HG03095 (cell line): Measurements from ENCODE around the gene ZBTB7A.

Experiments used
- ATAC-seq: cut with Tn5 transposase; IDR thresholded peaks from one replicate; pipeline ENCODE4 v1.9.1; 2021; ENCODE audit warnings: moderate library complexity; ENCODE audit not compliant: unreplicated experiment

Gene ZBTB7A

DNA sequence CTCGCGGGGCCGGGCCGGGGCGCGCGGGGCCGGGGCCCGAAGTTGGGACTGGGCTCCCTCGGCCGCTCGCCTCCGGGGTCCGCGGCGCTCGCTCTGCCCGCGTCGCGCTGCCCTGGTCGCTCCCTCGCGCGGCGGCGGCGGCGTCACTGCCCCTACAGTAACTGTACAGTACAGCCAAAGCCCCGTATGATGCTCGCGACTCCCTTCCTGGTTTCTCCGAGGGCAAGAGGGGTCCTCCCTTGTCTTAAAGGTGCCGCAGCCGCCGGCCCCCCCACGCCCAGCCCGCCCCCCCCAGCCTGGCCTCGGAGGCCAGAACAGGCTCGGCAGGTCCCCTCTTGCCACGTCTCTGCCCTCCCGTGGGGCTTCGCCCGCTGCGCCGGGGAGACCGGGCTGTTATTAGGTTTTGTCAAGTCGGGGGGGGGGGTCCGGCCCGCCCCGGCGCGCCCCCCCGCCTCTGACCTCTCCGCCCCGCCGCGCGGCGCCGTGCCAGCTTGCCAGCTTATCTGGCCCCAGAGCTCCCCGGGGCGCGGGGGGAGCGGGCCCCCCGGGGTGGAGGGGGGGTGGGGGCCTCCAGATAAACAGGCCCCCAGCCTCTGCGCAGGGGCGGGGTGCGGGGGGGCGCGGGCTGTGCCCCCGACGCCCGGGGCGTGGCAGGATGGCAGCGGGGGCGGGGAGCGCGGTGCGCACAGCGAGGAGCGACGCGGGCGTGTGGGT is at the start of gene ZBTB7A:
Gene ZBTB7A (minus strand): TSS at position 218 of the 714 bp plus-strand sequence. CDS start 11,667 bp downstream, outside the sequence.
- no peak for ATAC-seq

DNA sequence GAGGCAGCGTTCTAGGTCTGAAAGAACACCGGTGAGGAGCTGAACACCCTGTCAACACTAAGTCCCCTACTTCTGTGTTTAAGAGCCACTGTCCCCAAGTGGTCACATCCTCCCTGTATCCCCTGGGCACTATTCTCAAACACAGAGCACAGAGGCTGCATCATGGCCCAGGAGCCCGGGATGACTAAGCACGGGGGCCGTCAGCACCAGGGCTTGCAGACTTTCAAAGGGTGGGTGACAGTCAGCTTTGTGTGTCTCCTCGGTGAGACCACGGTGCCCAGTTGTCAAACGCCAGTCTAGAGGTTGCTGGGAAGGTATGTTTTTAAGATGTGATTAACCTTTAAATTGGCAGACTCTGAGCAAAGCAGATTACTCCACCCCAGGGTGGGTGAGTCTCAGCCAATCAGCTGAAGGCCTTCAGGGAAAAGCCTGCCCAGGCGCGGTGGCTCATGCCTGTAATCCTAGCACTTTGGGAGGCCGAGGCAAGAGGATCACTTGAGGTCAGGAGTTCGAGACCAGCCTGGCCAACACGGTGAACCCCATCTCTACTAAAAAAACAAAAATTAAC is 49.2 kb upstream of the ZBTB7A start:
- no peak for ATAC-seq

DNA sequence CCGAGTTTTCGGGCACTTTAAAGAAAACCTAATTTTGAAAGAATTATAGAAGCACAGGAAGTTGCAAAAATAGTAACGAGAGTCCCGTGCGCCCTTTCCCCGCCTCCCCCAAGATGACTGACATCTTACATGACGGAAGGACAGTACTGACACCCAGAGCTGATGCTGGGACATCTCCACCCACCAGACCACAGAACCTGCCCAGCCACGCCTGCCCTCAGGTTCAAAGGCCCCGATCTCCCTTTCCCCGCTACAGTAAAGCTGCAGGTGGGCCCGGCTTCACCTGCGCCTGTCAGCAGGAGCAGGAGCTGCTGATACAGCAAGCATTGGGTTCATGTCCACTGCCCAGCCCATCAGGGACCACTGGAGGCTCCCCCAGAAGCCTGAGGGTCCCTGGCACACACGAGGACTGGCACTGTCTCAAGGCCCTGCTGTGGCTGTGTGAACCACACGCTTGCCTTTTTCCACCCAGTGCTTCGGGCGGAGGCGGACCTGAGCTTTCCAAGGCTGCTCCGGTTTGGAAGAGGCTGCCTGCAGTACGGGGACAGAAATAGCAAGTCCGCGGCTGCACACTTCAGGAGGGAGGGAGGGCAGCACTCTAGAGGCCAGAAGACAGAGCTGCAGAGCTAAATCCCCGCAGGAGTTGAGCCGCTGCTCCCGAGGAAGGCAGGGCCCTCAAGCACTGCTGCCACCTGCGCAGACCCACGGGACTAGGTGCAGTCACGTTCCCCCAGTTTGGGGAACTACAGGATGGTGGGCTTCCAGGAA is 48.5 kb upstream of the ZBTB7A start:
- peak; percentile 57 for ATAC-seq

DNA sequence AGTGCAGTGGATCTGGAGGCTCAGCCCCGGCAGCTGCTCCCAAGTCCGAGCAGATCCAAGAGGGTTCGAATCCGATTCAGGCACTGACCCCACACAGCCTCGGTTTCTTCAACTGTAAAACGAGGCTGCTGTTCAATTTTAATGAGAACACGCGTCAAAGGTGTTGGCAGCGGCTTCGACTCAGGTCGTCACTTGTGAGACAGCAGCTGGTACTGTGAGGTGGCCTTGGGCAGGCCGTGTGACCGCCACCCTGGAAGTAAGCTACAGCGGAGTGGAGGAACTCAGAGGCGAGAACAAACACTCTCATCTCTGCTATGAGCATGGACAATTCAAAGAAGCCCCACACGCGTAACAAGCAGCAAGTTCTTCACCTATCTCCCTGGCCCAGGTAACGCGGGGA is 47.5 kb upstream of the ZBTB7A start:
- ATAC-seq: no peak

DNA sequence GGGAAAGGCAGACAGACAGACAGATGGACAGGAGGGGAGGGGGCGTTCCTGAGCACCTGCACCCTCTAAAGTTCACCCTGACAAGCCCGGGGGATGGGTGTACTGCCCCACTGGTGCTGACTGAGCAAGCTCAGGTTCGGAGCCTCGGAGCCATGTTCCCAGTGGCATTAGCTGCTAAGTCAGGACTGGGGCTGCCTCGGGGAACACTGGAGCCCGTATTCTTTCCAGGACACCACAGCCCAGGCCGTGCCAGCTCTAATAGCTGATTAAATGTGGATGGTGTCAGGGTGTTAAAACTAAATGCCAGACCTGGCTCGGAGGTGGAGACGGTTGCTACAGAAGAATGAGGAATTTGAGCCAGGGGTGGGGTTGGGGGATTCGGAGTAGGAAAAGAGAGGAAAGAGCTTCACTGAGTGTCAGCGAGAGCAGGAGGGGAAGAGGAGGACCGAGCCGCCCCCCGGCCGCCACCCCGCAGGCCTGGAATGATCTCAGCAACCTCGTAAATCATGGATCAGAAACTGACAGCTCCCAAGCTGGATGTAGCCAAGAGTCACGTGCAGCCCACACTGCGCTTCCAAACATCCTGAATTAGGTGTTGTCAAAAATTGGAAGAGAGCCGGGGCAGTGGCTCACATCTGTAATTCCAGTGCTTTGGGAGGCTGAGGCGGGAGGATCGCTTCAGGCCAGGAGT is 46.8 kb upstream of the ZBTB7A start:
- ATAC-seq: no peak

DNA sequence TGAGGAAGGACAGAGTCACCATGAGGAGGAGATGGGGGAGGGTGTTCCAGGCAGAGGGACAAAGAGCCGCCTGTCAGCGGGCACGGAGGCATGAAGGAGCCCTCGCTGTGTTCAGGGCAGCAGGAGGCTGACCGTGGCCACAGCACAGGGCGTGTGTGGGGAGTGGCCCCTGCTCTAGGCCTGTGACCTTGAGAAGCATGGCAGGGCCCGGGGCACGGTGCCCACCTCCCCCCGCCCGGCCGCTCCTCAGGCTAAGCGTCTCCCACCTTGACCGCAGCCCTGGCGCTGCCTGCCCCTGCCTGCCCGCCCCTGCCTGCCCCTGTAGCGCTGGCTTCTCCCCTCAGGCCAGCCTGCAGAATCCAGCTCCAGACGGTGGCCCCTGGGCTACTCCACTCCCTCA is 45.7 kb upstream of the ZBTB7A start:
- no peak for ATAC-seq

DNA sequence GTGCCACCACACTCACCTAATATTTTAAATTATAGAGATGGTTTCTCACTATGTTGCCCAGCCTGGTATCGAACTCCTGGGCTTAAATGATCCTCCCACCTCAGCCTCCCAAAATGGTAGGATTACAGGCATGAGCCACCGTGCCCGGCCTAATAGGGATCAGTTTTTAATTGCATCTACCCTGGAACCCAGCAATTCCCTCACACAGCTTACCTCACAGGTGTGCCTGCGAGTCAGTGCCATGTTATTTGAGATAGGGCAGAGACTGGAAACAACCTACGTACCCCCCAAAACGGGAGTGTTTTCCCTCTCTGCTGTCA is 42.9 kb upstream of the ZBTB7A start:
- no peak for ATAC-seq

DNA sequence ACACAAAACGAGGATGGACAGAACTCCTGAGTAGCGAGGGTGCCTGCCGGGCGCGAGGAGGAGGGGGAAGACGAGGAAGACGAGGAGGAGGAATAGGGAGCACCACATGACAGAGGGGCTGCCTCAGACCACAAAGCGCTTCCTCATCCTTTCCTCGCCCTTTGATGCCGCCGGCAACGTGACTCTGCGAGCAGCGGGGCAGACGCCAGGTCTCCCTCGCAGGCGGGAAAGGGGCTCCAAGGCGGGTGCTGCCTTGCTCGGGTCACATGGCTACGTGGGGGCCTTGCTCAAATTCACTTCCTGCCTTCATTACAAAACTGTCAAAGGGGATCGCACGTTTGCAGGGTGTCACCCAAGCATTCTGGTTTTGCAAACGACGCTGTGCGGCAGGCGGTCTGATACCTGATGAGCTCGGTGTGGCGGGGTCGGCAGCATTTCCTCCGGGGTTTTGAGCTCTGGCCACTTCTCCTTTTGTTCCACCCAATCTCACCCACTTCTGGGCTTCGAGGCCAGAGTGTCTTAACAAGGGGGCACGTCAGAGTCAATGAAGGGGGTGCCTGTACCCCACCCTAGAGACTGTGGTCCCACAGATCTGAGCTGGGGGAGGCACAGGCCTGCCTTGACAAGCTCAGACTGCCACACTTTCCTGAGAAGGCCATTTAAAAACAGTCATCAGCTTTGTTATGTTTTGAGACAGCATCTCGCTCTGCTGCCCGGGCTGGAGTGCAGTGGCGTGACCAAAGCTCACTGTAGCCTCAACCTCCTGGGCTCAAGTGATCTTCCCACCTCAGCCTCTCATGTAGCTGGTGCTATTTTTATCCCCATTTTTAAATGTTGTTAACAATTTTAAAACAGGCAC is 42.3 kb upstream of the ZBTB7A start:
- peak; percentile 52 for ATAC-seq

DNA sequence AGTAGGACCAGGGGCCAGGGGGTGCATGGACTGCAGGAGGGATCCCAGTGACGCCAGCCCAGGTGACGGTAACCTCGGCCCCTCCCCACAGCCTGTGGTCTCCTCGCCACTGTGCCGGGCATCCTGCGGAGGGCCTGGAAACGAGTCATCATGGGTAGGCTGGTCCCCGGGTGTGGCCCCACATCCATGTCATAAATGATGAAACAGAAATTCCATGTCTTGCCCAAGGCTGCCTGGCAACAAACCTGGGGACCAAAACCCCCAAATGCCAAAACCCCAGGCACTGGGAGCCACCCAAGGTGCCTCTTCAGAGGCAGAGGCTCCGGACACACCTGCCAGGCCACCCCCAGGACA is 36.4 kb upstream of the ZBTB7A start:
- ATAC-seq: no peak

DNA sequence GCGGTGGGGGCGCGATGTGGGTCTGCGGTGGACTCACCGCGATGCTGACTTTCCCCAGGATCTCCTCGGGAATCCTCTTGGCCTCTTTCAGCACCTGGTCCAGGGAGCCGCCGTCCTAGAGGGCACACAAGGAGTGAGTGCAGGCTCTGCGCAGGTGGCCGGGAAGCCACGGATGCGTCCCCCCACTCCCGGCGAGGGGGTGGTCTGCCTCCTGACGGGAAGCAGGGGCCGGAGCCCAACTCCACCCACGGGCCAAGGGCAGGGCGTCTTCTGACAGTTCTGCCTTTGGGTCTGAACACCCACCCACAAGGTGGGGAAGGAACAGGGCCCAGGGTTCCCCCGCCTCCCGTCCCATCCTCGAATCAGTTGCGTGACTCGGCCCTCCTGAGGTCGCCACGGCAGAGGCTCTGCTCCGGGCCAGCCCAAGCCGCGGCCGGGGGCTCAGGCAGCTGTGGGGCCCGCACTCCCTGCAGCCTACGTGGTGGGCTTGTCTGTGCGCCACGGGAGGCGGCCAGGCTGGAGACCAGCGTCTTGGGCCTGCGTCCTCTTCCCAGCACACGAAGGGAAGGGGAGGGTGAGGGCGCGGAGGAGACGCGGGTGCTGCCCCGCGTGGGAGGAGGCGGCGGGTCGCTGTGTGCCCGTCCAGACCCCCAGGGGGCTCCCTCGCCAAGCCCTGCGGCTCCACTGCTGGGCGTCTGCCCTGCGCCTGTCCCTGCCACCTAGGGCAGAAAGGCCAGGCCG is 35.8 kb upstream of the ZBTB7A start:
- ATAC-seq: no peak

DNA sequence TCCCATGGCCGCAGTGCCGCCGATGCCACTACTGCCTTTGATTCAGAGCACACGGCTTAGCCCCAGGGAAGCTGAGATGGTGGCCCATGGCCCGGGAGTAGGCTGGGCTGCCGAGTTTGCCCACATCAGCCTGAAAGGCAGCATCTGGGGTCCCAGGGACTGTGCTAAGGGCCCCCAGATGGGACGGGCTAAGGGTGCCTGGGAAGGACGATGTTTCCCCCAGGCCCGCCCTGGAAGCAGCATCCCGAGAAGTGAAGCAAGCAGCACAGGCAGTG is 34.7 kb upstream of the ZBTB7A start:
- ATAC-seq: no peak

DNA sequence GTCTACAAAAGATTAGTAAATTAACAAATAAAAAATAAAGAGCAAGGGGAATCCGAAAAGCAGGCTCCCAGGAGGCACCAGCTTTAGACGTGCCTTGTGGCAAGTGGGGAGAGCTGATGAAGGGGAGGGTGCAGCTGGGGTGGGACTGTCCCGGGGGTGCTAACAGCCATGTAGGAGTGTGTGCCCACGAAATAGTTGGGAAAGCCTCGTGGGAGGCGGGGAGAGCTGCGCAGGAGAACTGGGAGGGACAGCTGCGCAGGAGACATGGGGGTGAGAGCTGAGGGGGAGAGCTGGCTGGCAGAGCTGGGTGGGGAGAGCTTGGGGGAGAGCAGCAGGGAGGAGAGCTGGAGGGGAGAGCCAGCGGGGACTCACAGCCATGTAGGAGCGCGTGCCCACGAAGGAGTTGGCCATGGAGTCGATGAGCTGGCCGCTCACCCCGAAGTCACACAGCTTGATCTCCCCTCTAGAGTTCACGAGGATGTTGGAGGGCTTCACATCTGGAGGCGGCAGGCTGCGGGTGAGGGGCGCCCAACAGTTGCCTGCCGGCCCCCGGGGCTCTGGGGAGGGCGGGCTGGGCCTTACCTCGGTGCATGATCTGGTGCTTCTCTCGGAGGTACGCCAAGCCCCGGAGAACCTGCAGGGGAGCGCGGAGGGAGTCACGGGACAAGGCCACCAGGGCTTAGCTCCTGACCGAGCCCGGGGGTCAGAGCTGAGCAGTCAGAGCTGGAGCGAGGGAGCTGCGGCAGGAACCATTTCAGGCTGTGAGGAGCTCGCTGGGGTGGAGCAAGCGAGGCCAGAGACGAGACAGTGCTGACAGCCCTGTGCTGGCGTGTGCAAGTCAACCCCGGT is 34.2 kb upstream of the ZBTB7A start:
- ATAC-seq: no peak

DNA sequence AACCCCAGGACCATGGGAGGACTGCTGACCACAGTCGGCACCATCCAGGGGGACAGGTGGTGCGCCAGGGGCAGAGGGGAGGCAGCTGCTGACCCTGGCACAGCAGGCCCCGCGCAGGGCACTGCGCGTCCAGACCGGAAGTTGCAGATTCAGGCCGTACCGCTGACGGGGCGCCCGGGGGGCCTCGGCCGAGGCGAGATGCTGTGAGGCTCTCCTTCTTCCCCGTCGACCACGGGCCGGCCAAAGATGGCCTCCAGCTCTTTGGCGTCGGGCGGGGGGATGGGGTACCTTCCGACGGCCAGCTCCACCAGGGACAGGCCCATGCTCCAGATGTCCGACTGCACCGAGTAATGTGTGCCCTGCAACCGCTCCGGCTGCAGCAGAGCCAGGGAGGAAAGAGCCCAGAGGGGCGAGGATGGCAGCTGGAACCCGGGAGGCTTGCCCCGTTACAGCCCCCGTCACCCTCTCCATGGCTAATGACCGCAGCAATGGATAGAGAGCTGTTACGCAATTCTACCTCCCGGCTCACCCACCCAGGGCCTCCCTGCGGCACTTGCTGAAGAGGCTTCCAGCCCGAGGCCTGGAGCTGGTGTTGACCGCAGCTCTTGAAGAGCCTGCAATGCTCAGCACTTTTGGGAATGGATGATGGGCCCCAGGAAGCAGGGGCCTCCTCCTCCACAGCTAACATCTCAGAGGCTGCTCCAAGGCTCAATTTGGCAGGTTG is 32.5 kb upstream of the ZBTB7A start:
- no peak for ATAC-seq

DNA sequence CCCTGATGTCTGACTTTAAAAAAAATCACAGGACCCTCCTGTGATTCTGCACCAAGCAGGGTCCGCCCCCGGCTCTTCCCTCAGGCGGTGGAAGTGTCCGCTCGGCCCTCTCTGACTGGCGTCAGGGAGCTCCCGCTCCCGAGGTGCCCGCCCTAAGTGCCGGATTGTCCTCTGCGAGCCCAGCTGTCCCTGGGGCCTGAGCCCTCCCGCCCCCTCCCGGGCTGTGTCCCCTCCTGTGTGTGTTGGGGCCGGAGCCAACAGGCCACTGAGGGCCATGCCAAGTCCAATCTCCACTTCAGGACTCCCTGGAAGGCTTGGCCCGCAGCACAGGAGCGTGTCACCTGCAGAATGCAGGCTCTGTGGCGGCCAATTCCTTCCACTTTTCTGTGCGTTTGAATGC is 31.8 kb upstream of the ZBTB7A start:
- no peak for ATAC-seq

DNA sequence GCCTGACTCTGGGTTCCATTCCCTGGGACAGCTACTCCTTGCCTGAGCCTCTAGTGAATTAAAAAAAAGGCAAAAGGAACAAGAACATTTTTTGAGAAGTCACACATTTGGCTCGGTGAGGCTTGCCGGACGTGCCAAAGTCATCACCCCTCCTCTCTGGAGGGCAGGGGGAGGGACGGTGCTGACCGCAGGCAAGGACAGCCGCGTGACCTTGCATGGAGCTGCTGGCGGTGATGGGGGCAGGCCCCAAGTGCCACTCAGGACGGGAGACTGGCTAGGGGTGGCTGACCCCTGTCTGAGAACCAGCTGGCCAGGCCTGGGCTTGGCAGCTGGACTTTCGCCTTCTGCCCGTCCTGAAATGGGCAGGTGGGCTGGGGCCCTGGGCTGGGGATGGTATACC is 30.8 kb upstream of the ZBTB7A start:
- ATAC-seq: no peak

DNA sequence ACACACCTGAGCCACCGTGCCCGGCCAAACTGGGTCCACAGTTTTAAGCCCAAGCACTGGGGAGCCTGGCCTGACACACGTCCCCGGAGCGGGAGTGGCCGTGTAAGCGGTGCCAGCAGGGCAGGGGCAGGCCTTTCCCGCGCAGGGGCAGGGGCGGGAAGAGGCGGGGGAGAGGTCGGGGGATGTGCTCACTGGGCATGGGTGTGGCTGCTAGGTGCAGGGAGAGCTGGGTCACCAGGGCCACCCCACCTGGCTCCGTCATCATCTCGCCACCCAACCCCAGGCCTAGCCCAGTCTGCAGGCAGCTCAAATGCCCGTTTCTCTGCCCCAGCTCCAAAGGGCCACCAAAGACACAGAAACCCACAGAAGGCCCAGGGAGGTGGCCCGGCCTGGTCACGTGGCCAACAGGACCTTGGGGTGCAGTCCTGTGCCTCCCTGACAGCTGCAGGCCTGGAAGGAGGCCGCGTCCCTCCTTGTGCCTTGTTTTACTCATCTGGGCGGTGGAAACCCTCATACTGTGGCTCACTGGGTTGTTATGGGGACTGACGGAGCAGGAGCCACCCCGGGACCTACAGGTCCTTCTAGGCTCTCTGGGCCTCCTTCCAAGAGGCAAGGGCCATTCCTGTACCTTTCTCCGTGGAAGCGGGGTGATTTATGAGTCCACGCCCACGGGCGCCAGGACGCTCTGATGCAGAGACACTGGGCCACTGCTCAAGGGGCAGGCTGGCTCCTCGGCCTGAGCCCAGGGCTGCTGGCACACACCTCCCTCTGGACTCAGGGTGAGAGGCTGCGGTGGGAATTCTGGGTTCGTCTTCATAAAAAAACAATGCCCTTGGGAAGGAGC is 29.6 kb upstream of the ZBTB7A start:
- no peak for ATAC-seq

DNA sequence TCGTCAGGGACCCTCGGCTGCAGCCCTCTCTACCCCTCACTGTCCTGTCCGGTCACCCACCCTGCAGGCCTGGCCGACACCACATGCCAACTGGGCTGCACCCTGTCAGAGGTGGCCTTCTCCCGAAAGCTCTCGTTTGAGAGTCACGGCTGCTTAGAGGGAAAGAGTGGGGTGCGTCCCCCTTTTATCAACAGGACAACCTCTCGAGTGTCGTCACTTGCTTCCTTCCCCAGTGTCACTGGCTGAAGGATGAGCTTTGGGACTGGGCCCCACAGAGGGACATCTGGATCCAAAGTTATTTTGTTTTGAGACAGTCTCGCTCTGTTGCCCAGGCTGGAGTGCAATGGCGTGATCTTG is 28.8 kb upstream of the ZBTB7A start:
- no peak for ATAC-seq
